ENCODE measurements around the gene TRIM38. TPM values are rescaled to one million over a fixed set of nuclear protein-coding genes. Genes with fewer than 3 reads are reported as not detected.
"Not testable (repeated sequence)": the region's sequence is repeated elsewhere in the genome, so short reads cannot be mapped to it uniquely, and the experiment has no call there.

The TRIM38 gene
- total RNA-seq, 4 donors from 2014 or later = 9.4 to 14.4 (median 9.9) TPM

GRCh38 chr6:25927178-25927577 lies 35.4 kb upstream of the TRIM38 start:
- H3K9me3 ChIP-seq = no peaks in the 10 kb centered on the region
- H3K27me3 ChIP-seq = no peaks in the 10 kb centered on the region
- H3K4me3 ChIP-seq = no peak overlapping the region
- H3K4me1 ChIP-seq = no peaks in the 10 kb centered on the region
- in situ Hi-C loops (cut with MboI; ENCODE audit: low pct_ligation_motif_present in 1 of 4, low pct_unique_long_range_greater_than_20kb in 1 of 4, low sequenced_read_pairs in 3 of 4) (no loop called here), intact Hi-C loops (cut with DNase I; ENCODE audit: low total_unique reads) (no loop called here)
- no peak for TF ChIP-seq POLR2AphosphoS5 (IDR thresholded peaks at IDR 0.05)
- no peak for TF ChIP-seq POLR2A (IDR thresholded peaks at IDR 0.05)
- TF ChIP-seq, protein P1, sequence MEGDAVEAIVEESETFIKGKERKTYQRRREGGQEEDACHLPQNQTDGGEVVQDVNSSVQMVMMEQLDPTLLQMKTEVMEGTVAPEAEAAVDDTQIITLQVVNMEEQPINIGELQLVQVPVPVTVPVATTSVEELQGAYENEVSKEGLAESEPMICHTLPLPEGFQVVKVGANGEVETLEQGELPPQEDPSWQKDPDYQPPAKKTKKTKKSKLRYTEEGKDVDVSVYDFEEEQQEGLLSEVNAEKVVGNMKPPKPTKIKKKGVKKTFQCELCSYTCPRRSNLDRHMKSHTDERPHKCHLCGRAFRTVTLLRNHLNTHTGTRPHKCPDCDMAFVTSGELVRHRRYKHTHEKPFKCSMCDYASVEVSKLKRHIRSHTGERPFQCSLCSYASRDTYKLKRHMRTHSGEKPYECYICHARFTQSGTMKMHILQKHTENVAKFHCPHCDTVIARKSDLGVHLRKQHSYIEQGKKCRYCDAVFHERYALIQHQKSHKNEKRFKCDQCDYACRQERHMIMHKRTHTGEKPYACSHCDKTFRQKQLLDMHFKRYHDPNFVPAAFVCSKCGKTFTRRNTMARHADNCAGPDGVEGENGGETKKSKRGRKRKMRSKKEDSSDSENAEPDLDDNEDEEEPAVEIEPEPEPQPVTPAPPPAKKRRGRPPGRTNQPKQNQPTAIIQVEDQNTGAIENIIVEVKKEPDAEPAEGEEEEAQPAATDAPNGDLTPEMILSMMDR (IDR thresholded peaks at IDR 0.05) = no peak
- no peak for TF ChIP-seq EP300 (IDR thresholded peaks at IDR 0.05; ENCODE audit: low read depth)
- H3K36me3 ChIP-seq = no peaks in the 10 kb centered on the region
- no peak for DNase-seq
- 85 to 92% methylated on average over 2 of the region's 2 CpGs for WGBS, 2 donors (ENCODE audit: low coverage in 1 of 2)
- no peak overlapping the region for H3K27ac ChIP-seq

GRCh38 chr6:25927756-25928216 lies 34.8 kb upstream of the TRIM38 start:
- H3K4me1 ChIP-seq = no peaks in the 10 kb centered on the region
- H3K36me3 ChIP-seq = no peaks in the 10 kb centered on the region
- no peak overlapping the region for H3K4me3 ChIP-seq
- in situ Hi-C loops (cut with MboI; ENCODE audit: low pct_ligation_motif_present in 1 of 4, low pct_unique_long_range_greater_than_20kb in 1 of 4, low sequenced_read_pairs in 3 of 4) (no loop called here), intact Hi-C loops (cut with DNase I; ENCODE audit: low total_unique reads) (no loop called here)
- DNase-seq = no peak
- WGBS, 2 donors (ENCODE audit: low coverage in 1 of 2) = 55 to 71% methylated on average over 2 of the region's 2 CpGs
- H3K27me3 ChIP-seq = no peaks in the 10 kb centered on the region
- H3K27ac ChIP-seq = no peak overlapping the region
- TF ChIP-seq POLR2AphosphoS5 (IDR thresholded peaks at IDR 0.05) = no peak
- TF ChIP-seq, protein P1 (IDR thresholded peaks at IDR 0.05) = no peak
- TF ChIP-seq EP300 (IDR thresholded peaks at IDR 0.05; ENCODE audit: low read depth) = no peak
- TF ChIP-seq POLR2A (IDR thresholded peaks at IDR 0.05) = no peak
- no peaks in the 10 kb centered on the region for H3K9me3 ChIP-seq

GRCh38 chr6:25928562-25929324 lies 33.9 kb upstream of the TRIM38 start:
- in situ Hi-C loops (cut with MboI; ENCODE audit: low pct_ligation_motif_present in 1 of 4, low pct_unique_long_range_greater_than_20kb in 1 of 4, low sequenced_read_pairs in 3 of 4) = no loop called here

DNA sequence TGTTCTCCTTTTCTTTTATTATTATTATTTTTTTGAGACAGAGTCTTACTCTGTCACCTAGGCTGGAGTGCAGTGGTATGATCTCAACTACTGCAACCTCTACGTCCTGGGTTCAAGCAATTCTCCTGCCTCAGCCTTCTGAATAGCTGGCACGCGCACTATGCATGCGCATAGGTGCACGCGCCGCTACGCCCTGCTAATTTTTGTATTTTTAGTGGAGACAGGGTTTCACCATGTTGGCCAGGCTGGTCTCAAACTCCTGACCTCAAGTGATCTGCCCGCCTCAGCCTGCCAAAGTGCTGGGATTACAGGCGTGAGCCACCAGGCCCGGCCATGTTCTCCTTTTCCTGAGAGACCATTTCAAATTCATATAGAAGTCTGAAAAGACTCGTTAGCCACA lies 32.8 kb upstream of the TRIM38 start:
- H3K27me3 ChIP-seq; H3K4me1 ChIP-seq; in situ Hi-C loops (cut with MboI; ENCODE audit: low pct_ligation_motif_present in 1 of 4, low pct_unique_long_range_greater_than_20kb in 1 of 4, low sequenced_read_pairs in 3 of 4); H3K9me3 ChIP-seq; H3K36me3 ChIP-seq; intact Hi-C loops (cut with DNase I; ENCODE audit: low total_unique reads); H3K27ac ChIP-seq; H3K4me3 ChIP-seq; DNase-seq: not testable (repeated sequence)
- 91% methylated on average over 12 of the region's 12 CpGs; no CpG with 5 or more reads in 1 of the 2 donors for WGBS, 2 donors (ENCODE audit: low coverage in 1 of 2)

More at GRCh38 chr6:25928562-25929324, 33.9 kb upstream of the TRIM38 start:
- no peak overlapping the region for H3K27ac ChIP-seq
- H3K4me1 ChIP-seq = no peaks in the 10 kb centered on the region
- no peak overlapping the region for H3K4me3 ChIP-seq
- DNase-seq = no peak
- TF ChIP-seq POLR2AphosphoS5 (IDR thresholded peaks at IDR 0.05) = no peak
- no peak for TF ChIP-seq EP300 (IDR thresholded peaks at IDR 0.05; ENCODE audit: low read depth)
- no peak for TF ChIP-seq POLR2A (IDR thresholded peaks at IDR 0.05)
- TF ChIP-seq, protein P1 (IDR thresholded peaks at IDR 0.05) = no peak
- no peaks in the 10 kb centered on the region for H3K9me3 ChIP-seq
- no peaks in the 10 kb centered on the region for H3K36me3 ChIP-seq
- WGBS, 2 donors (ENCODE audit: low coverage in 1 of 2) = 73 to 74% methylated on average over 4 of the region's 4 CpGs
- H3K27me3 ChIP-seq = no peaks in the 10 kb centered on the region
- intact Hi-C loops (cut with DNase I; ENCODE audit: low total_unique reads) = no loop called here

All from transverse colon (tissue), 4 donors.